Sigmoid colon (tissue), 4 donors: ENCODE results near the gene IL6R.

Source experiments
- CTCF ChIP-seq, 4 experiments: fragments of 450-650 bp in 3 of 4; fragments of 200-600 bp in 1 of 4; IDR thresholded peaks; one replicate each; pipeline ENCODE4 v1.5.1; 2016 to 2019; ENCODE audit warnings: antibody characterized with exemption in 4 of 4, mild to moderate bottlenecking in 3 of 4, moderate library complexity in 2 of 4
- EP300 ChIP-seq, 4 donors: sonication (generic); formaldehyde crosslinking; IDR thresholded peaks; one replicate each; pipeline ENCODE4 v1.6.1; 2017; ENCODE audit warnings: antibody characterized with exemption in 4 of 4
- POLR2A ChIP-seq, 2 donors: fragments of 450-650 bp; IDR thresholded peaks; one replicate each; pipeline ENCODE4 v1.6.1; 2016; ENCODE audit warnings: antibody characterized with exemption in 2 of 2, mild to moderate bottlenecking in 2 of 2, moderate library complexity in 2 of 2
- POLR2AphosphoS5 ChIP-seq, 4 donors: sonication (generic); formaldehyde crosslinking; IDR thresholded peaks; one replicate each; pipeline ENCODE4 v1.6.1; 2017; ENCODE audit warnings: antibody characterized with exemption in 4 of 4

DNA sequence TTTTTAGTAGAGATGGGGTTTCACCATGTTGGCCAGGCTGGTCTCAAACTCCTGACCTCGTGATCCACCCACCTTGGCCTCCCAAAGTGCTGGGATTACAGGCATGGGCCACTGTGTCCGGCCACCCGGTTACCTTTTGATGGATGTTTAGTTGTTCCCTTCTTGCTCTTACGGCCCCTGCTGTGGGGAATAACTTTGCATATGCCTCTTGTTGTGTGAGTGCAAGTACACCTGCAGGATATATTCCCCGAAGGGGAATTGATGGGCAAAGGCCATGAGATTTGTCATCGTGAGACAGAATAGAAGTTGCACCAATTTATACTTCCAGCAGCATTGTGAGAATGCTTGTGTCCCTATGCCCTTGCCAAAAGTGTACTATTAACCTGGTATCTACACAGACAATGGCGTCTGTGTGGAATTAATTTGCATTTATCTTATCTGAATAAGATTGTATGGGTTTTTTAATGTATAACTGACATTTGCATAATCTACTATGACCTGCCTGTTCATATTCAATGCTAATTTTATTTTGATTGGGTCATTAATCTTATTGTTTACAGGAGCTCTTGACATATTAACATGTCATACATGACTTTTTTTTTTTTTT lies 8.1 kb downstream of the IL6R start:
- TF ChIP-seq CTCF (IDR thresholded peaks at IDR 0.05) (no peak), POLR2A (IDR thresholded peaks at IDR 0.05) (no peak), POLR2AphosphoS5 (IDR thresholded peaks at IDR 0.05) (no peak), EP300 (IDR thresholded peaks at IDR 0.05) (no peak)
